Measurements from ENCODE around the gene BPTF.
"Not testable (repeated sequence)": the region's sequence is repeated elsewhere in the genome, so short reads cannot be mapped to it uniquely, and the experiment has no call there.

BPTF gene

DNA sequence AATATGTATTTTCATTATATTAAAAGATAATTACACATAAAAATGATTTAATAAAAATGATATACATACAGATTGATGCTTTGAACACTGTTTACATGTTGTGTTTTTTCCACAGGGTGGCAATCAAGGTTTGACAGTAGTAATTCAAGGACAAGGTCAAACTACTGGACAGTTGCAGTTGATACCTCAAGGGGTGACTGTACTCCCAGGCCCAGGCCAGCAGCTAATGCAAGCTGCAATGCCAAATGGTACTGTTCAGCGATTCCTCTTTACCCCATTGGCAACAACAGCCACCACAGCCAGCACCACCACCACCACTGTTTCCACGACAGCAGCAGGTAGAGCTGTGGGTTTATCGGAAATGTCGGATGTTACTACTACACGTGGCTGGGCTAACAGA lies 118.7 kb downstream of the BPTF start:
- no peak for DNase-seq (ENCODE audit: low spot score)
- Mint-ChIP-seq H3K27ac (no peak overlapping the region), H3K36me3 (ENCODE audit: low read depth) (peaks cover 53% of the 10 kb centered on the region), H3K9me3 (no peaks in the 10 kb centered on the region), H3K27me3 (ENCODE audit: low read depth) (no peaks in the 10 kb centered on the region), H3K4me3 (no peak overlapping the region), H3K4me1 (ENCODE audit: low read depth) (no peaks in the 10 kb centered on the region)

DNA sequence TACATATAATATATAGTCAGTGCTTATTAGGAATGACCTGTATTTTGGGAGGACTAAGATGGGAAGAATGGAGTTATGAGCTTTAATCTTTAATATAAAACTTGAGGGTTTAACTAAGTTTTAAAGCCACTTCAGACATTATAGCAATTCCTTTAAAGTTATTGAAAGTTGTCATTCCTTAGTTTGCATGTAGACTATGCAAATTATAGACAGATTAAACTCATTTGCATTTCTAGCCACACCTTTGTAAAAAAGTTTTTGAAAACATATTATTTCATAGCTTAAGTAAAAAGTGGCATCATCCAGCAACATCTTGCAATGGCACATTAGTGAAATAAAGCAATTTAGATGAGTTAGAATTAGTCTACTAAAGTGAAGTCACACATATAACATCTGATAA lies 121.2 kb downstream of the BPTF start:
- DNase-seq (ENCODE audit: low spot score): no peak
- peaks cover 53% of the 10 kb centered on the region for H3K36me3 Mint-ChIP-seq (ENCODE audit: low read depth)
- H3K27ac Mint-ChIP-seq: no peak overlapping the region
- no peak overlapping the region for H3K4me3 Mint-ChIP-seq
- H3K9me3 Mint-ChIP-seq: no peaks in the 10 kb centered on the region
- H3K27me3 Mint-ChIP-seq (ENCODE audit: low read depth): no peaks in the 10 kb centered on the region
- H3K4me1 Mint-ChIP-seq (ENCODE audit: low read depth): no peaks in the 10 kb centered on the region

DNA sequence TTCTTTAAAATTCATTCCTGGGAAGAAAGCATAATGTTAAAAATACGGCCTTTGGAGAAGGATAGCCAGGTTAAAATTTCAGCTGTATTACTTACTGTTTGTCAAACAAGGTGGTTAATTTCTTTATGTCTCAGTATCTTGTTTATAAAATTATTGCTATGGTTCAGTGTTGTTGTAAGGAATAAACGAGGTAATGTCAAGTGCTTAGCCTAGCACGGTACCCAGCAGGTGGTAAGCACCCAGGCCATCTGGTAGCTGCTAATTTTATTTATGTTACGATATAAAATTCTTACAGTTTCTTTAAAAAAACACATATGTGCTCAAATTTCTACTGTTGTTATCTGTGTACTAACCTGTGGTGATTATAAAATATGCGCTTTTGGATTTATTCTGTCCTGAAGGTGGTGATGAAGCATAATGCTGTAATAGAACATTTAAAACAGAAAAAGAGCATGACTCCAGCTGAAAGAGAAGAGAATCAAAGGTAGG lies 122.1 kb downstream of the BPTF start:
- Mint-ChIP-seq H3K27ac (no peak overlapping the region), H3K4me1 (ENCODE audit: low read depth) (no peaks in the 10 kb centered on the region), H3K27me3 (ENCODE audit: low read depth) (no peaks in the 10 kb centered on the region), H3K4me3 (no peak overlapping the region), H3K9me3 (no peaks in the 10 kb centered on the region), H3K36me3 (ENCODE audit: low read depth) (peaks cover 49% of the 10 kb centered on the region)
- no peak for DNase-seq (ENCODE audit: low spot score)

DNA sequence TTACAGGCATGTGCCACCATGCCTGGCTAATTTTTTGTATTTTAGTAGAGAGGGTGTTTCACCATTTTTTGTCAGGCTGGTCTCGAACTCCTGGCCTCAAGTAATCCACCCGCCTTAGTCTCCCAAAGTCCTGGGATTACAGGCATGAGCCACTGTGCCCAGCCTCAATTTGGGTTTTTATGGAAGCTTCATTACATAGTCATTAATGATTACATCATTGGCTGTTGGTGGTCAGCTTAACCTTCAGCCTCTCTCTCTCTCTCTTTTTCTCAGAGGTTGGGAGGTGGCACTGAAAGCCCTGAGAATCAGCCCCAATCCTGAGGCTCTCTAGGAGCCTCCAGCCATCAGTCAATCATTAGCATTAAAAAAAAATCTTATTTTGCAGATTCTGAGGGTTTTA lies 125.6 kb downstream of the BPTF start:
- DNase-seq (ENCODE audit: low spot score): no peak
- H3K36me3 Mint-ChIP-seq (ENCODE audit: low read depth): peaks cover 40% of the 10 kb centered on the region
- no peaks in the 10 kb centered on the region for H3K27me3 Mint-ChIP-seq (ENCODE audit: low read depth)
- H3K27ac Mint-ChIP-seq: no peak overlapping the region
- H3K9me3 Mint-ChIP-seq: no peaks in the 10 kb centered on the region
- no peaks in the 10 kb centered on the region for H3K4me1 Mint-ChIP-seq (ENCODE audit: low read depth)
- no peak overlapping the region for H3K4me3 Mint-ChIP-seq

DNA sequence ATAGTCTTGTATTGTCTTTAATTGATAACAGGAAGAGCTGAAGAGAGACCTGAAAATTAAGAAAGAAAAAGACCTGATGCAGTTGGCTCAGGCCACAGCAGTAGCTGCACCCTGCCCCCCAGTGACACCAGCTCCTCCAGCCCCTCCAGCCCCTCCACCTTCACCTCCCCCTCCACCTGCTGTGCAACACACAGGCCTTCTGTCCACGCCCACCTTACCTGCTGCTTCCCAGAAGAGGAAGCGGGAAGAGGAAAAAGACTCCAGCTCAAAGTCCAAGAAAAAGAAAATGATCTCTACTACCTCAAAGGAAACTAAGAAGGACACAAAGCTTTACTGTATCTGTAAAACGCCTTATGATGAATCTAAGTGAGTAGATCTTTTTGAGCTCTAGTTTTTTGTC lies 134.2 kb downstream of the BPTF start:
- H3K27me3 Mint-ChIP-seq (ENCODE audit: low read depth): no peaks in the 10 kb centered on the region
- peak overlapping the region; percentile 69 for H3K27ac Mint-ChIP-seq
- no peak for DNase-seq (ENCODE audit: low spot score)
- peaks cover 3% of the 10 kb centered on the region for H3K4me1 Mint-ChIP-seq (ENCODE audit: low read depth)
- H3K36me3 Mint-ChIP-seq (ENCODE audit: low read depth): peaks cover 35% of the 10 kb centered on the region
- no peaks in the 10 kb centered on the region for H3K9me3 Mint-ChIP-seq
- no peak overlapping the region for H3K4me3 Mint-ChIP-seq

DNA sequence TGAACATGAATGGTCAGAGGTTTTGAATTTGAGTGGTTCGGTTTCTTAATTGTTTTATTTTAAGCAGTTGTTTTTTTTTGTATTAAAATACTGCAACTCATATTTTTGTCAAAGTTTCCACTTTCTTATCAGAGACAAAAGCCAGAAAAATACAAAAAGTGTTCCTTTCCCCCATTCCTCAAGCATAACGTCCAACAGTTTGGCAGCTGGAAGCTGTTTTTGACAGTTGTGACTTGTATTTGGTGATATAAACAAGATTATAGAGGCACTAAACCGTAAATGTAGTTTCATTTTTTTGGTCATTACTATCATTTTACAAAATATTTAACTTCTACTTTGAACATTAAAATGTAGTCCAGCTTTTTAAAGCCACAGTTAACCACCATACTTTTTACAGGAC lies 135.0 kb downstream of the BPTF start:
- H3K9me3 Mint-ChIP-seq; H3K4me1 Mint-ChIP-seq (ENCODE audit: low read depth); H3K27ac Mint-ChIP-seq; H3K4me3 Mint-ChIP-seq; DNase-seq (ENCODE audit: low spot score); H3K27me3 Mint-ChIP-seq (ENCODE audit: low read depth): not testable (repeated sequence)
- peaks cover 34% of the 10 kb centered on the region for H3K36me3 Mint-ChIP-seq (ENCODE audit: low read depth)

DNA sequence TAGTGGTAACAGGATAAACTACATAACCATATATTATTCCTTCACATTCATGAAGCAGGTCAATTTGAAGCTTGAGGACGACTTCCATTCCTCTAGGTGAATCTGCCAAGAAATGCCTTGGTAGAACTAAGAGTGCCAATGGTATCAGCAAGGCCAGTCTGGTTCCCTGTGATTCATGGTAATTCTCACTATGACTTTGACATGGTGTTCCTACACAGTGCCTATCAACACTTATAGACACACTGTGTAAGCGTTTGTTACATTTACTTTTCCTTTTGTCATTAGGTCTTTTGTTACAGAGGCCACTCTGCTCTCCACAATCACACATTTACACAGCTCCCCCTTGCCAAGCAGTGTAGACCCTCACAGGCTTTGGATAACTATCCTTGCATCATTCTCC lies 136.9 kb downstream of the BPTF start:
- peak overlapping the region; percentile 56 for H3K27ac Mint-ChIP-seq
- H3K4me1 Mint-ChIP-seq (ENCODE audit: low read depth); H3K27me3 Mint-ChIP-seq (ENCODE audit: low read depth); H3K9me3 Mint-ChIP-seq; H3K4me3 Mint-ChIP-seq; DNase-seq (ENCODE audit: low spot score): not testable (repeated sequence)
- peaks cover 33% of the 10 kb centered on the region for H3K36me3 Mint-ChIP-seq (ENCODE audit: low read depth)

DNA sequence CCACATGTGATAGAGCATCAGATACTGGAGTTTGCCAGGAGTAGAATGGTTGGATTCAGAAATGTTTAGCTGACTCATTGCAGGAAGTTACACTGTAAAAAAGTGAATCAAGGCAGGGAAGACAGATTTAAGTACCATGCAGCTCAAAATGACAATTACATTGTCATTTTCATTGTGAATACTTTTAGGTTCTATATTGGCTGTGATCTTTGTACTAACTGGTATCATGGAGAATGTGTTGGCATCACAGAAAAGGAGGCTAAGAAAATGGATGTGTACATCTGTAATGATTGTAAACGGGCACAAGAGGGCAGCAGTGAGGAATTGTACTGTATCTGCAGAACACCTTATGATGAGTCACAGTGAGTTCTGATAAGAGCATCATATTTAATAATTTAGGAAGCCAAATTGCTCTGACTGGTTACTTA lies 137.9 kb downstream of the BPTF start:
- Mint-ChIP-seq H3K27ac (peak overlapping the region; percentile 37), H3K36me3 (ENCODE audit: low read depth) (peaks cover 35% of the 10 kb centered on the region)
- not testable (repeated sequence) for H3K4me1 Mint-ChIP-seq (ENCODE audit: low read depth); H3K27me3 Mint-ChIP-seq (ENCODE audit: low read depth); H3K9me3 Mint-ChIP-seq; H3K4me3 Mint-ChIP-seq
- peak; percentile 62 for DNase-seq (ENCODE audit: low spot score)

DNA sequence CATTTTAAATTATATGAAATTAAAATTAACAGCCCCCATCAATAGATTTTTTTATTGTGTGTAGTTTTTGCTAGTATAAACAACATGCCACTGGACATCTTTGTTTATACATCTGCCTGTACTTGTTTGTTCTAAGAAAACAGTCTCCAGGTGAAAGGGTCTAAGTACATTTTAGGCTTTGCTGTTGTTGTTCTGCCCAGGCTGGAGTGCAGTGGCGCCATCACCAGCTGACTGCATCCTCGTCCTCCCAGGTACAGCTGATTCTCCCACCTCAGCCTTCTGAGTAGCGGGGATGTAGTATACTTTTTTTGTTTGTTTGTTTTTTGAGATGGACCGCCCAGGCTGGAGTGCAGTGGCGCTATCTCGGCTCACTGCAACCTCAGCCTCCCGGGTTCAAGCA lies 145.5 kb downstream of the BPTF start:
- H3K27ac Mint-ChIP-seq: no peak overlapping the region
- no peak for DNase-seq (ENCODE audit: low spot score)
- no peak overlapping the region for H3K4me3 Mint-ChIP-seq
- H3K27me3 Mint-ChIP-seq (ENCODE audit: low read depth): no peaks in the 10 kb centered on the region
- H3K36me3 Mint-ChIP-seq (ENCODE audit: low read depth): peaks cover 19% of the 10 kb centered on the region
- H3K9me3 Mint-ChIP-seq: no peaks in the 10 kb centered on the region
- H3K4me1 Mint-ChIP-seq (ENCODE audit: low read depth): no peaks in the 10 kb centered on the region

DNA sequence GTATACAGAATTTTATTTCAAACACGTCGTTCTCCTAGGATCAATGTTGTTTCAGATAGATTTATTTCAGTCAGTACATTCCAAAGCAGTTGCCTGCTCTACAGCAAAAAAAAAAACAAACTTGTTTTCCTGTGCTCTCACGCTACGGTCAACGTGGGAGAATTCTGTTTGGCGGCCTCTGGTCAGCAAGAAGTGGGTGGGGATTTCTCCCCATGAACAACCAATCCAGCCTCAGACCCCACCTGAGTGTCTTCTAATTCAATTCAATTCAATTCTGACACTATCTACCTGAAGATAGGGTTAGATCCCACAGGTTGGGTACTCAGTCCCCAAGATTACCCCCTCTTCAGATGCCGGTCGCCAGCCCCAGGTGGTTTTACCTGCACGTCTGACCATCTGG lies 148.9 kb downstream of the BPTF start:
- H3K4me1 Mint-ChIP-seq (ENCODE audit: low read depth): no peaks in the 10 kb centered on the region
- H3K4me3 Mint-ChIP-seq: no peak overlapping the region
- H3K9me3 Mint-ChIP-seq: no peaks in the 10 kb centered on the region
- H3K36me3 Mint-ChIP-seq (ENCODE audit: low read depth): peaks cover 21% of the 10 kb centered on the region
- no peaks in the 10 kb centered on the region for H3K27me3 Mint-ChIP-seq (ENCODE audit: low read depth)
- DNase-seq (ENCODE audit: low spot score): no peak
- H3K27ac Mint-ChIP-seq: no peak overlapping the region

DNA sequence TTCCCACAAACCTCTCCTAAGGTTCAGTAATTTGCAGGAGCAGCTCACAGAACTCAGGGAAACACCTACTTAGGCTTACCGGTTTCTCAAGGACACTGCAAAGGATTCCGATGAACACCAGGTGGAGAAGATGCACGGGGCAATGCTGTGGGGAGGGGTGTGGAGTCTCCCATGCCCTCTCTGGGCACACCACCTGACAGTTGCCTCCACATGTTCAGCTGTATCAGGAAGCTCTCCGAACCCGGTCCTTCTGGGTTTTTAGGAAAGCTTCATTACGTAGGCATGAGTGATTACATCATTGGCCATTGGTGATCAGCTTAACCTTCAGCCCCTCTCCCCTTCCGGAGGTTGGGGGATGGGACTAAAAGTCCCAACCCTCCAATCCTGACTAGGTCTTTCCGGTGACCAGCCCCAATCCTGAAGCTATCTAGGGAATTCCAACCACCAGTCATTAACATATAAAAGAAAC lies 149.3 kb downstream of the BPTF start:
- H3K4me1 Mint-ChIP-seq (ENCODE audit: low read depth): no peaks in the 10 kb centered on the region
- peaks cover 21% of the 10 kb centered on the region for H3K36me3 Mint-ChIP-seq (ENCODE audit: low read depth)
- H3K27ac Mint-ChIP-seq: no peak overlapping the region
- H3K4me3 Mint-ChIP-seq: no peak overlapping the region
- no peak for DNase-seq (ENCODE audit: low spot score)
- no peaks in the 10 kb centered on the region for H3K27me3 Mint-ChIP-seq (ENCODE audit: low read depth)
- H3K9me3 Mint-ChIP-seq: no peaks in the 10 kb centered on the region

DNA sequence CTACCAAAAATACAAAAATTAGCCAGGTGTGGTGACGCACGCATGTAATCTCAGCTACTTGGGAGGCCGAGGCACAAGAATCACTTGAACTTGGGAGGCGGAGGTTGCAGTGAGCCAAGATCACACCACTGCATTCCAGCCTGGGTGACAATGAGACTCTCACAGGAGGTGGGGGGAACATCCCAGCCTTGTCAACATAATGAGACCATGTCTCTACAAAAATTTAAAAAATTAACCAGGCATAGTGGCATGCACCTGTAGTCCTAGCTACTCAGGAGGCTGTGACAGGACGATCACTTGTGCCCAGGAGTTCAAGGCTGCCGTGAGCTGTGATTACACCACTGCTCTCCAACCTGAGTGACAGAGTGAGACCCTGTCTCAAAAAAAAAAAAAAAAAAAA lies 151.0 kb downstream of the BPTF start:
- H3K36me3 Mint-ChIP-seq (ENCODE audit: low read depth): peaks cover 24% of the 10 kb centered on the region
- H3K9me3 Mint-ChIP-seq; DNase-seq (ENCODE audit: low spot score): not testable (repeated sequence)

DNA sequence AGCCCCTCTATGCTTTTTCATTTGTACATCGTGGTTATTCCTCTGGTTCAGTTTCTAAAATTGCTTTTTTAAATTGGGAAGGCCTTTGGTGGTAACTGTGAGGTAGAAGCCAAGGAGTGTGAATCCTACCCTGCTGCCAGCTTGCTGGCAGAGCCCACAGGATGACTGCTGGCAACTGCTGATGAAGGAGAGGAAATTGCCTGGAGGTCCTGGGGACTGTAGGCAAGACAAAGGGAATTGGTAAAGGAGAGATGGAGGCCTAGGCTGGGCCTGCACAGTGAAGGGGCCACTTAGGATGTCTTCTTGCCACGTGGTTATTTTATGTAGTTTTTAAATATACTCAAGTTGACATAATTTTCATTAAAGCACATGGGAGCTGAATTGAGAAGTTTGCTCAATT lies 155.2 kb downstream of the BPTF start:
- H3K27me3 Mint-ChIP-seq (ENCODE audit: low read depth): no peaks in the 10 kb centered on the region
- no peaks in the 10 kb centered on the region for H3K9me3 Mint-ChIP-seq
- H3K36me3 Mint-ChIP-seq (ENCODE audit: low read depth): peaks cover 21% of the 10 kb centered on the region
- H3K4me1 Mint-ChIP-seq (ENCODE audit: low read depth): no peaks in the 10 kb centered on the region
- no peak for DNase-seq (ENCODE audit: low spot score)
- no peak overlapping the region for H3K4me3 Mint-ChIP-seq
- no peak overlapping the region for H3K27ac Mint-ChIP-seq

More for the DNA sequence above, 151.0 kb downstream of the BPTF start:
- not testable (repeated sequence) for H3K27me3 Mint-ChIP-seq (ENCODE audit: low read depth); H3K4me1 Mint-ChIP-seq (ENCODE audit: low read depth); H3K27ac Mint-ChIP-seq; H3K4me3 Mint-ChIP-seq

DNA sequence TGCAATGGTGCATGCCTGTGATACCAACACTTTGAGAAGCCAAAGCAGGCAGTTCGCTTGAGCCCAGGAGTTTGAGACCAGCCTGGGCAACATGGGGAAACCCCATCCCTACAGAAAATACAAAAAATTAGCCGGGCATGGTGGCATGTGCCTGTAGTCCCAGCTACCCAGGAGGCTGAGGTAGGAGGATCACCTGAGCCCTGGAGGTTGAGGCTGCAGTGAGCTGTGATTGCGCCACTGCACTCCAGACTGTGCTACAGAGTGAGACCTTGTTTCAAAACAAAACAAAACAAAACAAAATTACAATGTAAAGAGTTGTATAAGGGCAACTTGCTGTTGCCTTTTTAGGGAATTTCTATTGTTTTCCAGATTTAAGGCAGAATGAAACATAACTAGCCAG lies 155.6 kb downstream of the BPTF start:
- not testable (repeated sequence) for H3K4me1 Mint-ChIP-seq (ENCODE audit: low read depth); H3K27ac Mint-ChIP-seq; DNase-seq (ENCODE audit: low spot score); H3K4me3 Mint-ChIP-seq; H3K9me3 Mint-ChIP-seq; H3K27me3 Mint-ChIP-seq (ENCODE audit: low read depth)
- peaks cover 17% of the 10 kb centered on the region for H3K36me3 Mint-ChIP-seq (ENCODE audit: low read depth)

DNA sequence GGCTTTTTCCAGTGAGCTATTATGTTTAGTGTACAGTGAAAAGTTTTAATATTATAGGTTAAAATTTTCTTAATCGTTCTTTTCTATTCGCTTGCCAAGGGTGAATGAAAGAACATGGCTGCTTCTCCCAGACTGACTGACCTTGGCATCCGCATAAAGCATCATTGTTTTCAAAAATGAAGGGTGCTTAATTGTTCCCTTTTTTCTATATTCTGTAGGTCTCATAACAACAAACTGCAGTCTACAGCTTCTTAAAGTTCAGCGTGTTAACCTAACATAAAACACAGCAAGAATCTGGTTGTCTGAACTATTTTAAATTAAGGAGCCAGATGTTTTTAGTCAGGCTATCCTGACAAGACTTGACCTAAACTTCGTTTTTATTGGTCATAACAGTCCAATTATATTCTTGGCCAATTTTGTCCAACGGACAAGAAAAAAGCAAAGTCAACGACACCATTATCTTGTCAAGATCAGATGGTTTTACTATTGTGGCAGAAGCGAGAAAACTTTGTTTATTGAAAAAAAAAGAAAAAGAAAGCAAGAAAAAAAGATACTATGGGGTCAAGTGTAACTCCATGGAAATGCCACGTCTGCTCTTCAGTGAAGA lies 156.8 kb downstream of the BPTF start:
- H3K9me3 Mint-ChIP-seq: no peaks in the 10 kb centered on the region
- H3K4me3 Mint-ChIP-seq: no peak overlapping the region
- no peaks in the 10 kb centered on the region for H3K27me3 Mint-ChIP-seq (ENCODE audit: low read depth)
- no peak overlapping the region for H3K27ac Mint-ChIP-seq
- DNase-seq (ENCODE audit: low spot score): no peak
- H3K4me1 Mint-ChIP-seq (ENCODE audit: low read depth): no peaks in the 10 kb centered on the region
- H3K36me3 Mint-ChIP-seq (ENCODE audit: low read depth): peaks cover 13% of the 10 kb centered on the region
